Ovary (tissue), 9 donors: ENCODE results near the gene MRPL48. TPM values are rescaled to one million over a fixed set of nuclear protein-coding genes. Genes with fewer than 3 reads are reported as not detected.
"Not testable (repeated sequence)": the region's sequence is repeated elsewhere in the genome, so short reads cannot be mapped to it uniquely, and the experiment has no call there.

Experiments used
- DNase-seq, 5 donors: peaks; one replicate each; pipeline ENCODE4 v3.0.0-alpha.2; 2019 to 2020
- H3K27ac ChIP-seq, 2 donors: fragments of 200-600 bp; one replicate each; pipeline versions ENCODE4 v1.5.1 to v1.8.0; 2019 to 2022
- H3K27me3 ChIP-seq: fragments of 200-600 bp; one replicate; pipeline ENCODE4 v1.8.0; 2022
- H3K36me3 ChIP-seq: fragments of 200-600 bp; sonication (generic); one replicate; pipeline ENCODE4 v1.5.1; 2019
- H3K4me1 ChIP-seq: one replicate; pipeline ENCODE4 v1.8.1; 2013; ENCODE audit warnings: mild to moderate bottlenecking, moderate library complexity; ENCODE audit not compliant: insufficient read depth
- H3K4me3 ChIP-seq: fragments of 200-600 bp; sonication (generic); one replicate; pipeline ENCODE4 v1.5.1; 2017
- H3K9me3 ChIP-seq, 2 donors: fragments of 200-600 bp in 1 of 2; sonication (generic) in 1 of 2; one replicate each; pipeline versions ENCODE4 v1.5.1 to v1.8.1; 2013 to 2019; ENCODE audit warnings: mild to moderate bottlenecking in 1 of 2, moderate library complexity in 1 of 2
- EP300 ChIP-seq: sonication (generic); formaldehyde crosslinking; IDR thresholded peaks from one replicate; pipeline ENCODE4 v1.6.1; 2017; ENCODE audit warnings: antibody characterized with exemption
- POLR2A ChIP-seq: fragments of 450-650 bp; IDR thresholded peaks from one replicate; pipeline ENCODE4 v1.6.1; 2017; ENCODE audit warnings: antibody characterized with exemption, mild to moderate bottlenecking, moderate library complexity
- WGBS, 3 donors: extraction: QIAGEN DNeasy Blood & Tissue Kit in 1 of 3; methylation state at CpG; one replicate each; pipeline versions ENCODE4 v1.1.5 to v1.1.7; 2013 to 2017; 5-methylcytosine and 5-hydroxymethylcytosine counted together
- intact Hi-C, 4 donors: fragments of 100-400 bp; cut with DNase I; formaldehyde crosslinking; loops; one replicate each; pipeline versions ENCODE4 v1.11.0 to v1.15.1; 2022 to 2023
- polyA plus RNA-seq, 2 donors: library from polyadenylated mRNA; stranded (reverse); fragments of 200-250 nt in 1 of 2; fragments of 350-450 nt in 1 of 2; fragmentation: Illumina TruSeq in 1 of 2; extraction: RNeasy Lipid Tissue Mini Kit (QIAGEN cat#74804) in 1 of 2; gene quantifications; one replicate each; pipeline ENCODE4 v1.2.3, GENCODE V29; 2013 to 2014
- total RNA-seq, 7 donors: library from RNA; depleted of rRNA in 2 of 7; stranded (reverse); fragments of >200 nt in 2 of 7; fragmentation: NEBNext Ultra II Directional in 3 of 7; extraction: Animal tissue kit (Norgen Biotek cat#: 25700) in 3 of 7; gene quantifications; one replicate each; pipeline versions ENCODE4 v1.1.0 to v1.2.4, GENCODE V29; 2016 to 2023
- TF ChIP-seq, protein P1 (sequence below), 3 donors: fragments of 450-650 bp in 2 of 3; fragments of 200-600 bp in 1 of 3; IDR thresholded peaks; one replicate each; pipeline versions ENCODE4 v1.5.1 to v1.8.0; 2016 to 2022; ENCODE audit warnings: antibody characterized with exemption in 3 of 3, mild to moderate bottlenecking in 1 of 3
- donor health status: DM: no; HTN: no; CAD: no; lungs with moderate emphysema.
- donor health status: DM: no; HTN: no; CAD: no.
- donor health status: Bipolar disorder and iron deficiency.
- donor health status: DM: yes; HTN: yes; CAD: no.
- donor health status: DM: no; HTN: no; CAD: no.
- donor health status: DM: yes; HTN: yes; CAD: no.

The MRPL48 gene
- total and polyA plus RNA-seq, 9 donors, result 18.7 to 33.4 (median 30.4) TPM

DNA sequence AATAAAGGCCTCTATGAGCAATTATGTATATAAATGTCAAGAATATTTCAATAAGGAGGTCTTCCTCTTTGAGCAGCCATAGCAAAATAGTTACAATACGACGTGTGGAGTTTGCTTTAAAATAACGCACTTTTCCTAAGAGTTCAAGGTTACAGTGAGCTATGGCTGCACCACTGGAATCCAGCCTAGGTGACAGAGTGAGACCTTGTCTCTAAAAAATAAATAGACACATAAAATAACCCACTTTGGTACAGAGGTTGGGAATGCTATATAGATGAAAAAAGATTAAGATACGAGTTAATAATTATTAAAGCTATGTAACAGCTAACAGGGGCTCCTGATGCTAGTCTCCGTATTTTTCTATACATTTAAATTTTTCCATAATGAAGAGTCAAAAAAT lies 39.4 kb upstream of the MRPL48 start:
- Histone ChIP-seq H3K4me3 (no peak overlapping the region), H3K36me3 (no peaks in the 10 kb centered on the region), H3K9me3 (no peaks in the 10 kb centered on the region), H3K27me3 (no peaks in the 10 kb centered on the region), H3K4me1 (peaks cover 14% of the 10 kb centered on the region), H3K27ac (no peak overlapping the region)
- DNase-seq, result no peak
- TF ChIP-seq EP300 (no peak), POLR2A (no peak)
- TF ChIP-seq, protein P1, sequence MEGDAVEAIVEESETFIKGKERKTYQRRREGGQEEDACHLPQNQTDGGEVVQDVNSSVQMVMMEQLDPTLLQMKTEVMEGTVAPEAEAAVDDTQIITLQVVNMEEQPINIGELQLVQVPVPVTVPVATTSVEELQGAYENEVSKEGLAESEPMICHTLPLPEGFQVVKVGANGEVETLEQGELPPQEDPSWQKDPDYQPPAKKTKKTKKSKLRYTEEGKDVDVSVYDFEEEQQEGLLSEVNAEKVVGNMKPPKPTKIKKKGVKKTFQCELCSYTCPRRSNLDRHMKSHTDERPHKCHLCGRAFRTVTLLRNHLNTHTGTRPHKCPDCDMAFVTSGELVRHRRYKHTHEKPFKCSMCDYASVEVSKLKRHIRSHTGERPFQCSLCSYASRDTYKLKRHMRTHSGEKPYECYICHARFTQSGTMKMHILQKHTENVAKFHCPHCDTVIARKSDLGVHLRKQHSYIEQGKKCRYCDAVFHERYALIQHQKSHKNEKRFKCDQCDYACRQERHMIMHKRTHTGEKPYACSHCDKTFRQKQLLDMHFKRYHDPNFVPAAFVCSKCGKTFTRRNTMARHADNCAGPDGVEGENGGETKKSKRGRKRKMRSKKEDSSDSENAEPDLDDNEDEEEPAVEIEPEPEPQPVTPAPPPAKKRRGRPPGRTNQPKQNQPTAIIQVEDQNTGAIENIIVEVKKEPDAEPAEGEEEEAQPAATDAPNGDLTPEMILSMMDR (IDR thresholded peaks at IDR 0.05), result no peak
- 55 to 67% (median 60%) methylated on average over 5 of the region's 5 CpGs for WGBS, 3 donors
- intact Hi-C loops, result no loop called here

GRCh38 chr11:73749118-73749517 lies 38.6 kb upstream of the MRPL48 start:
- Histone ChIP-seq H3K9me3 (no peaks in the 10 kb centered on the region), H3K36me3 (no peaks in the 10 kb centered on the region), H3K27me3 (no peaks in the 10 kb centered on the region), H3K4me1 (peaks cover 14% of the 10 kb centered on the region), H3K27ac (no peak overlapping the region), H3K4me3 (no peak overlapping the region)
- 73 to 80% (median 75%) methylated on average over 7 of the region's 7 CpGs for WGBS, 3 donors
- intact Hi-C loops, result no loop called here
- DNase-seq, result no peak
- TF ChIP-seq, protein P1 (IDR thresholded peaks at IDR 0.05), result no peak
- no peak for TF ChIP-seq POLR2A
- TF ChIP-seq EP300, result no peak

- Histone ChIP-seq H3K36me3 (no peaks in the 10 kb centered on the region), H3K9me3 (no peaks in the 10 kb centered on the region), H3K4me1 (peaks cover 16% of the 10 kb centered on the region), H3K27ac (no peak overlapping the region), H3K4me3 (no peak overlapping the region), H3K27me3 (no peaks in the 10 kb centered on the region)
- TF ChIP-seq POLR2A (no peak), EP300 (no peak)
- TF ChIP-seq, protein P1 (IDR thresholded peaks at IDR 0.05), result no peak
- DNase-seq, result no peak
- intact Hi-C loops, result no loop called here
- WGBS, 3 donors, result 68 to 78% (median 71%) methylated on average over 5 of the region's 5 CpGs
These were observed 37.4 kb upstream of the MRPL48 start for GRCh38 chr11:73750228-73750627.

- H3K4me1 ChIP-seq, result peaks cover 16% of the 10 kb centered on the region
- H3K4me3 ChIP-seq, H3K27me3 ChIP-seq, H3K36me3 ChIP-seq, H3K27ac ChIP-seq, DNase-seq, H3K9me3 ChIP-seq, intact Hi-C loops: not testable (repeated sequence)
- WGBS, 3 donors, result 91 to 99% (median 96%) methylated on average over 4 of the region's 4 CpGs
These were observed 36.8 kb upstream of the MRPL48 start for GRCh38 chr11:73750862-73751261.

- TF ChIP-seq POLR2A (no peak), EP300 (no peak)
- TF ChIP-seq, protein P1 (IDR thresholded peaks at IDR 0.05), result no peak
- Histone ChIP-seq H3K36me3 (no peaks in the 10 kb centered on the region), H3K27me3 (no peaks in the 10 kb centered on the region), H3K27ac (peak overlapping the region in 1 of 2 donors; percentile 6), H3K4me1 (peaks cover 18% of the 10 kb centered on the region), H3K4me3 (no peak overlapping the region), H3K9me3 (no peaks in the 10 kb centered on the region)
- WGBS, 3 donors, result 17 to 36% (median 20%) methylated on average over 14 of the region's 14 CpGs
- intact Hi-C loops, result no loop called here
- peak in 4 of 5 donors; percentile 34 to 69 (median 51) for DNase-seq
These were observed 35.3 kb upstream of the MRPL48 start for GRCh38 chr11:73752216-73752867.
